Motor neuron (in vitro differentiated cells): ENCODE data around the gene CA4. TPM values are rescaled to one million over a fixed set of nuclear protein-coding genes. Genes with fewer than 3 reads are reported as not detected.
"Not testable (repeated sequence)": the region's sequence is repeated elsewhere in the genome, so short reads cannot be mapped to it uniquely, and the experiment has no call there.

ENCODE experiments used
- ATAC-seq, 8 experiments: fragments of 200-7000 bp; cut with Tn5 transposase; replicated peaks in 6 of 8; 2 replicates each; pipeline ENCODE4 v1.8.0; 2021; ENCODE audit warnings: mild to moderate bottlenecking in 8 of 8, moderate library complexity in 8 of 8
- H3K27ac ChIP-seq, 2 donors: fragments of 250-450 bp; sonication (Bioruptor Pico); 2 replicates each; pipeline ENCODE4 v1.9.0; 2021; ENCODE audit warnings: antibody characterized with exemption in 2 of 2, mild to moderate bottlenecking in 2 of 2, moderate library complexity in 1 of 2
- H3K4me1 ChIP-seq, 2 donors: fragments of 250-450 bp; sonication (Bioruptor Pico); replicated peaks in 1 of 2; 2 replicates each; pipeline ENCODE4 v1.6.1; 2021; ENCODE audit warnings: antibody characterized with exemption in 2 of 2, mild to moderate bottlenecking in 2 of 2, moderate library complexity in 1 of 2
- H3K4me3 ChIP-seq, 5 donors: fragments of 250-450 bp; sonication (Bioruptor Pico); 2 replicates each; pipeline ENCODE4 v1.9.0; 2021; ENCODE audit warnings: antibody characterized with exemption in 5 of 5, mild to moderate bottlenecking in 5 of 5, moderate library complexity in 4 of 5
- WGBS, 10 experiments: fragments of 450-650 bp; shearing (Covaris generic); methylation state at CpG; one replicate each; pipeline ENCODE4 v1.0.0; 2022; 5-methylcytosine and 5-hydroxymethylcytosine counted together
- in situ Hi-C, 9 experiments: fragments of 400-800 bp; cut with MboI; loops; one replicate each; pipeline ENCODE4 v1.15.0; 2021; ENCODE audit warnings: low sequenced_read_pairs in 9 of 9, low pct_unique_long_range_greater_than_20kb in 2 of 9; ENCODE audit not compliant: unreplicated experiment in 9 of 9
- total RNA-seq, 8 experiments: library from RNA; unstranded; fragments of 300-600 nt; gene quantifications; 2 replicates each; pipeline versions ENCODE4 v1.2.3 to v1.2.4, GENCODE V29; 2022

Gene CA4
- total RNA-seq, 8 experiments from 2014 or later = 0.59 to 15.2 (median 3.5) TPM; not detected in 3

- ATAC-seq, H3K4me1 ChIP-seq, in situ Hi-C loops, H3K4me3 ChIP-seq, H3K27ac ChIP-seq: not testable (repeated sequence)
- WGBS, 10 experiments = no CpG with 5 or more reads among the region's 5 CpGs
Observed at GRCh38 chr17:60115364-60115763, 34.4 kb upstream of the CA4 start.

GRCh38 chr17:60116196-60116595 lies 33.6 kb upstream of the CA4 start:
- ATAC-seq = peak in 5 of 8 experiments; percentile 7 to 33 (median 17)
- H3K4me3 ChIP-seq, H3K27ac ChIP-seq: not testable (repeated sequence)

GRCh38 chr17:60119162-60119561 lies 30.6 kb upstream of the CA4 start:
- WGBS, 10 experiments = no CpG with 5 or more reads among the region's 15 CpGs
- H3K27ac ChIP-seq, H3K4me3 ChIP-seq, H3K4me1 ChIP-seq, in situ Hi-C loops: not testable (repeated sequence)
- peak in 6 of 8 experiments; percentile 3 to 27 (median 22) for ATAC-seq

More at GRCh38 chr17:60116196-60116595, 33.6 kb upstream of the CA4 start:
- WGBS, 10 experiments = no CpG with 5 or more reads among the region's 14 CpGs
- in situ Hi-C loops, H3K4me1 ChIP-seq: not testable (repeated sequence)

GRCh38 chr17:60119807-60120748 lies 29.7 kb upstream of the CA4 start:
- peak; percentile 77 to 83 (median 78) for ATAC-seq
- H3K27ac ChIP-seq, H3K4me3 ChIP-seq, H3K4me1 ChIP-seq, in situ Hi-C loops: not testable (repeated sequence)
- no CpG with 5 or more reads among the region's 114 CpGs for WGBS, 10 experiments

GRCh38 chr17:60127068-60128064 lies 22.4 kb upstream of the CA4 start:
- in situ Hi-C loops = loop anchor here in 5 of 9 experiments (25.0 kb wide), 1 partner anchor 310 kb away; no protein-coding TSS in a partner anchor
- no peak overlapping the region for H3K27ac ChIP-seq
- H3K4me3 ChIP-seq = no peak overlapping the region
- ATAC-seq = peak in 5 of 8 experiments; percentile 60 to 67 (median 63)
- 0 to 80% (median 61%) methylated on average over 2 to 10 of the region's 14 CpGs; no CpG with 5 or more reads in 1 of the 10 experiments for WGBS, 10 experiments
- H3K4me1 ChIP-seq = peaks cover 5 to 7% of the 10 kb centered on the region in 2 donors

- no peak for ATAC-seq
- Histone ChIP-seq H3K4me3 (no peak overlapping the region), H3K27ac (no peak overlapping the region), H3K4me1 (peaks cover 5 to 7% of the 10 kb centered on the region in 2 donors)
- in situ Hi-C loops = loop anchor here in 5 of 9 experiments (25.0 kb wide), 1 partner anchor 309 kb away; no protein-coding TSS in a partner anchor
- 57 to 80% (median 63%) methylated on average over 2 to 5 of the region's 8 CpGs; no CpG with 5 or more reads in 6 of the 10 experiments for WGBS, 10 experiments
Observed at GRCh38 chr17:60128171-60128859, 21.5 kb upstream of the CA4 start.

- ATAC-seq = no peak
- Histone ChIP-seq H3K4me1 (peaks cover 9 to 10% of the 10 kb centered on the region in 2 donors), H3K27ac (no peak overlapping the region), H3K4me3 (no peak overlapping the region)
- 67 to 100% (median 87%) methylated on average over 1 to 4 of the region's 4 CpGs; no CpG with 5 or more reads in 5 of the 10 experiments for WGBS, 10 experiments
- in situ Hi-C loops = loop anchor here in 5 of 9 experiments (25.0 kb wide), 1 partner anchor 308 kb away; no protein-coding TSS in a partner anchor
Observed at GRCh38 chr17:60129164-60129563, 20.6 kb upstream of the CA4 start.

GRCh38 chr17:60130466-60130865 lies 19.3 kb upstream of the CA4 start:
- Histone ChIP-seq H3K27ac (no peak overlapping the region), H3K4me1 (peaks cover 13 to 14% of the 10 kb centered on the region in 2 donors), H3K4me3 (no peak overlapping the region)
- WGBS, 10 experiments = 50 to 100% (median 82%) methylated on average over 1 to 3 of the region's 3 CpGs; no CpG with 5 or more reads in 3 of the 10 experiments
- ATAC-seq = no peak
- in situ Hi-C loops = loop anchor here in 5 of 9 experiments (25.0 kb wide), 1 partner anchor 307 kb away; no protein-coding TSS in a partner anchor

GRCh38 chr17:60134396-60135150 lies 15.2 kb upstream of the CA4 start:
- in situ Hi-C loops = loop anchor here in 5 of 9 experiments (25.0 kb wide), 1 partner anchor 303 kb away; no protein-coding TSS in a partner anchor
- 0 to 23% (median 0%) methylated on average over 1 to 12 of the region's 16 CpGs; no CpG with 5 or more reads in 3 of the 10 experiments for WGBS, 10 experiments
- Histone ChIP-seq H3K4me1 (peaks cover 10 to 12% of the 10 kb centered on the region in 2 donors), H3K27ac (no peak overlapping the region), H3K4me3 (peak overlapping the region; percentile 52 to 84 (median 61))
- peak in 7 of 8 experiments; percentile 2 to 35 (median 17) for ATAC-seq

GRCh38 chr17:60135151-60135950 lies 14.4 kb upstream of the CA4 start:
- in situ Hi-C loops = loop anchor here in 5 of 9 experiments (25.0 kb wide), 1 partner anchor 302 kb away; no protein-coding TSS in a partner anchor
- Histone ChIP-seq H3K4me3 (peak overlapping the region; percentile 52 to 84 (median 61)), H3K4me1 (peaks cover 10 to 13% of the 10 kb centered on the region in 2 donors), H3K27ac (no peak overlapping the region)
- 0 to 8% (median 0%) methylated on average over 3 to 18 of the region's 54 CpGs; no CpG with 5 or more reads in 1 of the 10 experiments for WGBS, 10 experiments
- ATAC-seq = peak; percentile 90 to 97 (median 94)
